HUES64 (cell line): Measurements from ENCODE around the gene IQCF5. TPM values are rescaled to one million over a fixed set of nuclear protein-coding genes. Genes with fewer than 3 reads are reported as not detected.
"Not testable (repeated sequence)": the region's sequence is repeated elsewhere in the genome, so short reads cannot be mapped to it uniquely, and the experiment has no call there.

Experiments used
- H3K27ac ChIP-seq: 2 replicates; pipeline ENCODE4 v1.7.0; 2013; ENCODE audit warnings: low read depth, low read length, inconsistent platforms
- H3K27me3 ChIP-seq: 2 replicates; pipeline ENCODE4 v1.6.1; 2013; ENCODE audit warnings: mild to moderate bottlenecking, low read length; ENCODE audit not compliant: insufficient read depth
- H3K36me3 ChIP-seq: 2 replicates; pipeline ENCODE4 v1.6.1; 2013; ENCODE audit warnings: mild to moderate bottlenecking, low read length; ENCODE audit not compliant: insufficient read depth
- H3K4me1 ChIP-seq: 2 replicates; pipeline ENCODE4 v1.6.1; 2013; ENCODE audit warnings: mild to moderate bottlenecking, low read length, moderate library complexity; ENCODE audit not compliant: insufficient read depth
- H3K4me3 ChIP-seq: 2 replicates; pipeline ENCODE4 v1.5.1; 2013; ENCODE audit warnings: mild to moderate bottlenecking, low read length, moderate library complexity
- H3K9ac ChIP-seq: 2 replicates; pipeline ENCODE4 v1.6.1; 2013; ENCODE audit warnings: mild to moderate bottlenecking, low read depth, low read length
- H3K9me3 ChIP-seq: 2 replicates; pipeline ENCODE4 v1.6.1; 2013; ENCODE audit warnings: low read depth, low read length; ENCODE audit not compliant: insufficient read depth
- WGBS: fragments of 150-250, 120-280 bp; methylation state at CpG from one replicate; pipeline ENCODE4 v1.1.7; 2013; ENCODE audit warnings: missing lambda C conversion rate; 5-methylcytosine and 5-hydroxymethylcytosine counted together
- polyA plus RNA-seq, 2 experiments: library from polyadenylated mRNA; stranded (reverse); fragments of 50-300 nt; gene quantifications; one replicate each; pipeline ENCODE4 v1.2.3, GENCODE V29; 2013

Gene IQCF5
- not detected for polyA plus RNA-seq (2013, experiment 1 of 2)
- not detected for polyA plus RNA-seq (2013, experiment 2 of 2)

DNA sequence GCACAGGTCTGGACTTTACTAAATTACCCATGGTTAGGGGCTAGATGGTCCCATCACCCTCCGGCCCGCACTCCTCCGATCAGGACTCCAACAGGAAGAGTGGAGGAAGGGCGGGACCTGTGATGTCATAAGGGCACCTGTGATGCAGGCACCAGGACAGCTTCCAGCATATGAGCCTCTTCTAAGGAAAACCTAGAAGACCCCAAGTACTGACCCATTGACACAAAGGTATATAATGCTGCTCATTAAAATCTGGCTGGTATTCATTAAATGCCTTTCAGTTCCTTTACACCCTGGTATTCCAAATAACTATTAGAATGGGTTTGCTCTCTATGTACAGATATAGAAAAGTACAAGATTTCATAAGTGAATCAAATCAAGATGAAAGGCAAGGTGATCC lies at the start of gene IQCF5:
Gene IQCF5 (minus strand): TSS at position 101 of the 400 bp plus-strand sequence. CDS start 70 bp downstream, at position 31.
- H3K9me3 ChIP-seq: no peaks in the 10 kb centered on the region
- no peak within 1 kb of the TSS for H3K9ac ChIP-seq
- no peak within 1 kb of the TSS for H3K4me3 ChIP-seq
- WGBS: 93% methylated on average over 4 of the region's 4 CpGs
- H3K27me3 ChIP-seq: no peaks in the 10 kb centered on the region
- H3K4me1 ChIP-seq: no peaks in the 10 kb centered on the region
- no peak within 1 kb of the TSS for H3K27ac ChIP-seq
- no peaks in the 10 kb centered on the region for H3K36me3 ChIP-seq

- whole genome bisulfite sequencing: 89% methylated on average over 11 of the region's 11 CpGs
- no peak overlapping the region for H3K9ac ChIP-seq
- no peak overlapping the region for H3K27ac ChIP-seq
- no peaks in the 10 kb centered on the region for H3K9me3 ChIP-seq
- H3K4me1 ChIP-seq: no peaks in the 10 kb centered on the region
- no peaks in the 10 kb centered on the region for H3K27me3 ChIP-seq
- no peaks in the 10 kb centered on the region for H3K36me3 ChIP-seq
- H3K4me3 ChIP-seq: no peak overlapping the region
These were observed 45.7 kb upstream of the IQCF5 start for GRCh38 chr3:51921081-51921578.

DNA sequence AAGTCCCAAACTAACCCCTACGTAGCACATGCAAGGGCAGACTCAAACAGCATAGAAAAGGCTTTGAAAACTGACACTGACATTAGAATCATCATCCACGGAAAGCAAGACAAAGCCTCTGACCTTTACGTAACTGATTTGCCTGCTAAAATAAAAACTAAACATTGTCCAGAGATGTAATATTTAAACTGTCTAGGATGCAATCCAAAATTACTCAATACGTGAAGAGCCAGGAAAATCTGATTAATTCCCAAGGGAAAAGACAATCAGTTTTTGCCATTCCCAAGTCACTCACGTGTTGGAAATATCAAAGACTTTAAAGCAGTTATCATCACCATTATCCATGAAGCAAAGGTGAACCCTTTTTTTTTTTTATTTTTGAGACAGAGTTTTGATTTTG lies 41.0 kb upstream of the IQCF5 start:
- Histone ChIP-seq H3K27ac (no peak overlapping the region), H3K9me3 (no peaks in the 10 kb centered on the region), H3K4me1 (0 out of 2 replicates have a peak, but pooled peaks cover 3% of the 10 kb centered on the region), H3K27me3 (no peaks in the 10 kb centered on the region), H3K9ac (no peak overlapping the region), H3K36me3 (no peaks in the 10 kb centered on the region), H3K4me3 (no peak overlapping the region)
- WGBS: 74% methylated on average over 5 of the region's 5 CpGs

GRCh38 chr3:51908026-51908425 lies 32.6 kb upstream of the IQCF5 start:
- H3K27ac ChIP-seq: no peak overlapping the region
- H3K4me1 ChIP-seq: no peaks in the 10 kb centered on the region
- WGBS: 92% methylated on average over 3 of the region's 4 CpGs
- no peak overlapping the region for H3K4me3 ChIP-seq
- H3K36me3 ChIP-seq: no peaks in the 10 kb centered on the region
- no peaks in the 10 kb centered on the region for H3K27me3 ChIP-seq
- no peaks in the 10 kb centered on the region for H3K9me3 ChIP-seq
- H3K9ac ChIP-seq: no peak overlapping the region

DNA sequence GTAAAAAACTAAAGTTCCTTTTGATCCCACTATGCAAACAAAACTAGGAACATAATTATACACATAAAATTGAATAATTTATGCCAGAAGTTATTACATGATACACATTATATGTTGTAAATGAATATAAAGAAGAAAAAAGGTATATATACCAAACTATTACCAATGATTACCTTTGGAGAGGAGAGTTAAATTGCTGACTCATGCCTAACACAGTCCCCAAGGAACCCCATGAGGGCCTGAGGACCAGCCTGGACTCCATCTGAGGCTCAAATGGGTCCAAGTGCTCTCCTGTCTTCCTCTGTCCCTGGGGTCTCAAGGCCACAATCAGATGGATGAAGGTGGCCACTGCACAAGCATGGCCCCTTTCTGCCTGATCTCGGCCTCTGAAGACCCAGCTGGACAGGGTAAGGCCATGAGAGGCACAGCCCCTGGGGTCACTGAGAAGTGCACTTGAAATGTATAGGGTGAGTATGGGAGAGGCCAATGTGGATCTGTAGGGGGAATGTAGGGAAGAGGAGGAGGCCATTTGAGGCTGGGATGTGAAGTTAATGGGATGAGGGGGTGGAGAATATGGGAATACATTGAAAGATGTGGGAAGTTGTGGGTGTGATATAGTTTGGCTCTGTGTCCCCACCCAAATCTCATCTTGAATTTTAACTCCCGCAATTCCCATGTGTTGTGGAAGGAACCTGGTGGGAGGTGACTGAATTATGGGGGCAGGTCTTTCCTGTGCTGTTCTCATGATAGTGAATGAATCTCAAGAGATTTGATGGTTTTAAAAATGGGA lies 28.8 kb upstream of the IQCF5 start:
- no peak overlapping the region for H3K27ac ChIP-seq
- H3K36me3 ChIP-seq: no peaks in the 10 kb centered on the region
- H3K4me1 ChIP-seq: peaks cover 8% of the 10 kb centered on the region; the same call in 1 of the 2 replicates
- no peaks in the 10 kb centered on the region for H3K27me3 ChIP-seq
- no peak overlapping the region for H3K9ac ChIP-seq
- no peak overlapping the region for H3K4me3 ChIP-seq
- 94% methylated on average over 2 of the region's 2 CpGs for WGBS
- no peaks in the 10 kb centered on the region for H3K9me3 ChIP-seq

- not testable (repeated sequence) for H3K27ac ChIP-seq, H3K36me3 ChIP-seq, H3K4me3 ChIP-seq, H3K9ac ChIP-seq, H3K4me1 ChIP-seq, H3K27me3 ChIP-seq, H3K9me3 ChIP-seq
- WGBS: 75% methylated on average over 6 of the region's 7 CpGs
These were observed 27.0 kb upstream of the IQCF5 start for GRCh38 chr3:51902361-51902760.

- 93% methylated on average over 7 of the region's 7 CpGs for WGBS
- not testable (repeated sequence) for H3K36me3 ChIP-seq, H3K4me1 ChIP-seq, H3K9me3 ChIP-seq, H3K9ac ChIP-seq, H3K27me3 ChIP-seq, H3K27ac ChIP-seq, H3K4me3 ChIP-seq
These were observed 24.6 kb upstream of the IQCF5 start for GRCh38 chr3:51900043-51900442.

DNA sequence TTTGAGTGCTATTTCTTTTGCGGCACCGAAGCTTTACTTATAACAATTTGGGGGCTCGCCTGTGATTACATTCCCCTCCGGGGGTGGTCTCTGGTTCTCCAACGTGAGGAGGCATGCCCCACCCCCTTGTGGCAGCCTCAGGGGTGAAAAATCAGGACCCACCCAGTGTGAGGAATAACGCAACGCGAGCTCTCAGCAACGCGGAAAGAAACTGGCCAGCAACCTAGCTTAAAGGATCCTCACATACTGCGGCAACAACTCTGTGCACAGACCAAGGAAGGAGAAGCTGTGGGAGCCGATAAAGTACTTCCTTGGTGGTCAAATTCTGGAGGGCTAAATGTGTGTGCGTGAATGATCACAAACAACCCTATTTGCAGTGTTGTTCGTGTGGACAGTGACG lies 22.0 kb upstream of the IQCF5 start:
- Histone ChIP-seq H3K9me3 (no peaks in the 10 kb centered on the region), H3K9ac (no peak overlapping the region), H3K27me3 (no peaks in the 10 kb centered on the region), H3K4me1 (peaks cover 8% of the 10 kb centered on the region; the same call in 1 of the 2 replicates), H3K27ac (no peak overlapping the region), H3K36me3 (no peaks in the 10 kb centered on the region), H3K4me3 (no peak overlapping the region)
- 95% methylated on average over 15 of the region's 15 CpGs for WGBS

DNA sequence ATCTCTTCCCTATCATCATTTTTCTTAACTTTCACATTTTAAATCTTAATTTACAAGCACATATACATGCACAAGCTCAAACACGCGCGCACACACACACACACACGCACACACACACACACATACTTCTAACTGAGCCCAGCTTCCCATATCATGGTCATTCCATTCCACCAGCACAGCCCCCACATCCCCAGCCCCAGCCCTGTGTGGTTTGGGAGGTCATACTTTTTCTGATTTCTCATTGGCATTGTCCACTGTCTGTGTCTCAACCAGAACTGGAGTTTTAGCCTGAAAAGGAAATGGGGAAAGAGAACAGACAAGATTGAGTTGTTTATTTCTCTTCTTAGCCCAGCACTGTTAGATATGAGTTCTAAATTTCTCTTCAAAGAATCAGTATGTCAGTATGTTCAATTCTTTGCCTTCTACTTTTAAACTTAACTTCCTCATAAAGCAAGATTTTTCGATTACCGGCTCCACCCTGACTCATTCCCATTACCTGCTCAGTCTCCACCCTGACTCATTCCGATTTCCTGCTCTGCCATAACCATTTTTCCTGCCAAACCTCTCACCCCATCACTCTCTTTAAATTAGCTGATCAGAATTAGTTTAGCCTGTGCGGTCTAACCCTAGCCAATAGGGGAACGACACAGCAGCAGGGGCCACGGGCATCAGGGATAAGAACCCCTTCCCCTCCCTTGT lies 21.4 kb upstream of the IQCF5 start:
- H3K9ac ChIP-seq: no peak overlapping the region
- H3K4me1 ChIP-seq: peaks cover 8% of the 10 kb centered on the region; the same call in 1 of the 2 replicates
- no peak overlapping the region for H3K27ac ChIP-seq
- 96% methylated on average over 10 of the region's 10 CpGs for WGBS
- no peaks in the 10 kb centered on the region for H3K27me3 ChIP-seq
- no peaks in the 10 kb centered on the region for H3K9me3 ChIP-seq
- H3K4me3 ChIP-seq: no peak overlapping the region
- H3K36me3 ChIP-seq: no peaks in the 10 kb centered on the region

- H3K9me3 ChIP-seq: no peaks in the 10 kb centered on the region
- WGBS: 95% methylated on average over 16 of the region's 16 CpGs
- no peak overlapping the region for H3K9ac ChIP-seq
- H3K27me3 ChIP-seq: no peaks in the 10 kb centered on the region
- no peaks in the 10 kb centered on the region for H3K4me1 ChIP-seq
- H3K27ac ChIP-seq: no peak overlapping the region
- H3K36me3 ChIP-seq: no peaks in the 10 kb centered on the region
- H3K4me3 ChIP-seq: no peak overlapping the region
These were observed 19.5 kb upstream of the IQCF5 start for GRCh38 chr3:51894939-51895338.

GRCh38 chr3:51894391-51894790 lies 19.0 kb upstream of the IQCF5 start:
- WGBS: 92% methylated on average over 4 of the region's 4 CpGs
- no peak overlapping the region for H3K4me3 ChIP-seq
- no peaks in the 10 kb centered on the region for H3K36me3 ChIP-seq
- H3K27me3 ChIP-seq: no peaks in the 10 kb centered on the region
- no peaks in the 10 kb centered on the region for H3K4me1 ChIP-seq
- no peak overlapping the region for H3K9ac ChIP-seq
- no peaks in the 10 kb centered on the region for H3K9me3 ChIP-seq
- no peak overlapping the region for H3K27ac ChIP-seq
